HG02885 (cell line): ENCODE results near the gene TUBGCP2.
A peak's percentile ranks its signal among the peaks of the same experiment; 100 is the strongest.

Experiments used
- ATAC-seq: cut with Tn5 transposase; IDR thresholded peaks from one replicate; pipeline ENCODE4 v1.9.1; 2021; ENCODE audit warnings: mild to moderate bottlenecking; ENCODE audit not compliant: unreplicated experiment, poor library complexity

The TUBGCP2 gene

DNA sequence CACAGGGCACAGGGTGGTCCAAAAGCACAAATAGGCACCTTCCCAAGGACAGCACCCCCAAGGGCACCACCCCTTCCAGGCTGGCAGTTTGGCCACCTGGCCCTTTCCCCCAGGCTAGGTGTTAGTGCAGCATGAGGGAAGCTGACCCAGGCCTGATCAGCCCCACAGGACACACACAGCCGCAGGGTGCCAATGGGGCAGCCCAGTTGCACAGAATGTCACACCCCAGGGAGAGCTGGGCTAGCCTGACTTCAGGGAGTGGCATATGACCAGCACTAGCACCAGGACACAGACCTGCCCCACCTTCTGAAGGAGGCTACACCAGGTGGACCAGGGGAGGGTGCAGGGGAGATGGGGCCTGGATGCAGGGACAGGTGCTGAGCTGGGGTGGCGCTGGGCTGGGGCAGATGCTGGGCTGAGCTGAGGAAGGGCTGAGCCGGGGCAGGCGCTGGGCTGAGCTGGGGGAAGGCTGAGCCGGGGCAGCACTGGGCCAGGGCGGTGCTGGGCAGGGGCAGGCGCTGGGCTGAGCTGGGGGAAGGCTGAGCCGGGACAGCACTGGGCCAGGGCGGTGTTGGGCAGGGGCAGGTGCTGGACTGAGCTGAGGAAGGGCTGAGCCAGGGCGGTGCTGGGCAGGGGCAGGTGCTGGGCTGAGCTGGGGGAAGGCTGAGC, 28.1 kb downstream of the TUBGCP2 start:
- ATAC-seq = no peak

DNA sequence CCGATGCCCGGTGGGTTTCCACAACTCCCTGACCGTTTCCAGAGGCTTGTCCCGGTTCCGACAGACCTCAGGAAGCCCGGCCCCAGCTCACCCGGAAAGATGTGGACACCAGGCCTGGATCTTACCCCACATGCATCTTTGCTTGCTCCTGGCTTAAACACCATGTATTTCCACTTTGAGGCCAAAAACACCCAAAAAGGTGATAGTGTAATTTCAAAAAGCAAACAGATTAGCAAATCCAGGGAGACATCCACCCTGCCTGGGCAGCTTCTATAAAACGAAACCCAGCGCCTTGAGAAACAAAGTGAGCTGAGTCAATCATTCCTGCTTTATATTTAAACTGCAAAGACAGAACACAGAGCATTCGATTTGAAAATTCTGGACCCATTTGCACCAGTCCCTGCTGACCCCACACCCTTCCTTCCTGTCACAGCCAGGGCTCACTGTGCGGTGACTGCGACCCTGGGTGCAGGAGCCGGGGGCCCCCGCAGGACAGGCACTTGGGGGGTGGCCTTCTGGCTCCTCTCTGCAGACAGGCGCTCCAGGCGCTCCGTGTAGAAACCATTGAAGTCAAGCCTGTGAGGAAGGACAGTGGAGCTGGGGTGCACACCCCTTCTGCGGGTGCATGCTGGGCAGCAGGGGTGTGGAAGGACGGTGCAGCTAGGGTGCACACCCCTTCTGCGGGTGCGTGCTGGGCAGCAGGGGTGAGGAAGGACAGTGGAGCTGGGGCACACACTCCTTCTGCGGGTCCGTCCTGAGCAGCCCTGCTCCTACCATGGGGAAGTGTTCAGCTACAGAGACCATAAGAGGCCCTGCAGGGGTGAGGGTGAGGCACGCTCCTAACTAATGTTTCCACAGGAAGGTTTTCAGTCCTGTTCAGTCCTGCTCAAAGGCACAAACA, 29.1 kb downstream of the TUBGCP2 start:
- no peak for ATAC-seq

DNA sequence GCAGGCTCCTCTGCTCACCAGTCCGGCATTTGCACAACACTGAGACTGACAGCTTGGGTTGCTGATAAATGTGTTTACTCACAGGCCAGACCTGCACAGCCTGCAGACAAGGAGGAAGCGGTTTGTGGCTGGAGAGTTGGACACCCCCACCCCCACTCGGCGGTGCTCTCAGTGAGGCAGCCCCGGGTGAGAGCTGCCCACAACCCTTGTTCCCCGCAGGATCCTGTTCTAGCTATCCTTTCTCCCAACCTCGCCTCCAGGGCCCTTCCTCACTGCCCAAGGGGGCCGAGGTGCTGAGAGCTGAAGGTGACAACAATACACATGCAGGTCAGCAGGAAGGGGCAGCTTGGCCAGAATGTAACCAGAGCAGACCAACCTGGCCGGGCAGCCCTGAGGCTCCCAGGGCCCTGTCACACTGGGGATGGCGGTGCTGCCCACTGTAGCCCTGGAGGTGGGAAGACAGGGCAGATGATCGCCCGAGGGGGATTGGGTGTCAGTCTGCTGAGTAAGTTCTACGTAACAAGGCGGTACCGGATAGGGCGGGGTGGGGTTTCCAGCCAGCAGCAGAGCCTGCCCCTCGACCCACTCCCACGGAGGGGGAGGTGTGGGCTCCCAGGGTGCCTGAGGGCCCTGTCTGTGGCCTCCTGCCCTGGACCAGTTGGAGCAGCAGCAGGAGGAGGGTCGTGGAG, 30.0 kb downstream of the TUBGCP2 start:
- peak; percentile 51 for ATAC-seq

DNA sequence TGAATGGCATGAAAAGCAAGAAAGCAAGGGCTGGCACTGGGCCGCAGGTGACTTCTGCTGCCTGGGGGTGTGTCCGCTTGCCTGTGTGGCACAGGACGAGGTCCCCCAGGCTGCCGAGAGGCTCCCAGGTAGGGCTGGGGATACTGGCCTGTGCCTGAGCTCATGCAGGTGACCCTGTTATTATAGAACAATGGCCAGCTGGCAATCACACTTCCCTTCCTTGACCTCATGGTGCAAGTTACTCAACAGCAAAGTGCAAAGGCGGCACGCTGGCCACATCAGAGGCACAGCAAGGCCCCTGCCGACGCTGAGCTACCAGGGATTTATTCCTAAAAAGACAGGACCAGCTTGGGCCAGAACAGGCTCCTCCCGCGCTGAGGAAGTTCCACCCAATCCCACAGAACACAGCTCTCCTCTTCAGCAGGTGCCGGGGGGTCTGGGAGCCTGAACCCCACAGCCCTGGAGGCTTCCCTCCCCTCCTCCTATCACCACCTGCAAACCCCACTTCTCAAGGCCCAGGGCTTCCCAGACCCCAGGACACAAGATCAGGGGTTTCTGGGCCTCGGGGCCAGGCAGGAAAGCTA, 30.6 kb downstream of the TUBGCP2 start:
- no peak for ATAC-seq

DNA sequence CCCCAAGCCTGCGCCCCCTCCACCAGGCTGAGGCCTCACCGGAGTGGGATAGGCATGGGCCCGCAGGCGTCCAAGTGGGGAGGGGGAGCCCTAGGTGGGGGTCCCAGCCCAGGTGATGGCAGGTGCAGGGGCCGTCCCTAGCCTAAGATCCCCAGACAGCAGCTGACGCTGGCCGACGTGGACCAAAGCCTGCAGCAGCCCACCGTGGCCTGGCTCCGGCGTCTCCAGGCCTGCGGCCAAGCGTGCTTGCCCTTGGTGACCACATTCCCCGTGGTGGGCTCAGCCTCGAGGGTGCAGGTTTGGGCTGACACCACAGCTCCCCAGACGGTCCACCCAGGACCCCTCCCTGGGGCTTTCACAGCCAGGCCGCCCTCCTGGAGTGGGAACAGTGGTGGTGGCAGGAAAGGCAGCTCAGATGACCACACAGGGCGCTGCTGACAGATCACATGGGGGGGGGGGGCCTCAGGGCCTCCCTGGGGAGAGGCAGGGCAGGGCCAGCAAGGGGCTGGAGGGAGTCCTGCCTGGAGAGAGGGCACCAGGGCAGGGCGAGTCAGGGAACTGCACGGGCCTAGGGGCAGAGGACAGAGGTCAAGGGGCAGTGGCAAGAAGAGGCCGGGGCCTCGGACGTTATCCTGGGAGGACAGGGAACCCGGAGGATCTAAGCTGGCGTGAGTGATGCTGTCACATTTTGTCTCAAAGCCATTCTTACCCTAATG, 31.2 kb downstream of the TUBGCP2 start:
- ATAC-seq = no peak

DNA sequence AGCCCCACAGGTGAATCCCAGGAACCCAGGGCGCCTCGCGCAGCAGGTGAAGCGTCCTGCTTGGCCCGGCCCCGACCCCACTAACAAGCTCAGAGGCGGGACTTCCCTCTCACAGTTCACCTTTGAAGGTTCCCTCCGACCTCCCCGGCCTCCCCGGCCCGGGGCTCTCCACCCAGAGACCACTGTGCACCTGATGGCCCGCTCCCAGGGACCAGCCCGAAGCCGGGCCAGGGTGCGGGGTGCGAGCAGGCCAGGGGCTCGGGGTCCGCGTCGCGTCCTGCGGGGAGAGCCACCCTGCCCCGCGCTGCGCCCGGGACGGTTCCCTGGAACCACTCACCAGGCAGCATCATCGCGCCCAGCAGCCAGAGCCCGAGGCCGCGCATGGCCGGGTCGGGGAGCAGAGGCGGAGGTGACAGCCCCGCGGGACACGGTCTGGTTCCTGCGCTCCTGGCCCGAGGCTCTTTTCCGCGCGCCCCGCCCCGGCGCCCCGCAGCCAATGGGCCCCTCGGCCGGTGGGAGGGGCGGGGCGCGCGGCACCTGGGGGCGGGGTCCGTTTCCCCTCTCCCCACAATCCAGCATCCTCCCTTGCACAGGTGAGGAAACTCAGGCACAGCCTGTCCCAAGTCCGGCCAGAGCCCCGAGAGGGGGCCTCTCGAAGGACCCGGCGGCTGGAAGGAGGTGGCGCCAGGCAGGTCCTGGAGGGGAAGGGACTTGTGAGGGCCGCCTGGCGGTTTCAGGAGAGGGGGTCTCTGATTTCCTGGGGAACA, 32.1 kb downstream of the TUBGCP2 start, which contains the start of gene ADAM8:
ADAM8 (minus strand) TSS at position 434 of the 767 bp plus-strand sequence; CDS start at position 383, 51 bp downstream.
- ATAC-seq = peak; percentile 69

DNA sequence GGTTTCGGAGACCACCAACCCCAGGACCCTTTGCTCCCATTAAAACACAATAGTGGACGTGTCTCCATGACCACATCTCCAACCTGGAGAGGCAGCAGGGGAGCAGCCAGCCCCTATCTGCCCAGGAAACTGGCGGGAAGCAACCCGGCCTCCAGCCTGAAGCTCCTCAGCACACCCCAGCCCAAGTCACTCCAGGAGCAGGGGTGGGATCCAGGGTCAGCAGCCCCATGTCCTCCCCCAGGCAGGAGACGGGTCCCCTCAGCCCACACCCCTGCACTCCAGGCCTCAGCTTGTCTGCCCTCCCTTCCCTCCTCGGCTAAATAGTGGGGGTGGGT, 32.6 kb downstream of the TUBGCP2 start:
- no peak for ATAC-seq

DNA sequence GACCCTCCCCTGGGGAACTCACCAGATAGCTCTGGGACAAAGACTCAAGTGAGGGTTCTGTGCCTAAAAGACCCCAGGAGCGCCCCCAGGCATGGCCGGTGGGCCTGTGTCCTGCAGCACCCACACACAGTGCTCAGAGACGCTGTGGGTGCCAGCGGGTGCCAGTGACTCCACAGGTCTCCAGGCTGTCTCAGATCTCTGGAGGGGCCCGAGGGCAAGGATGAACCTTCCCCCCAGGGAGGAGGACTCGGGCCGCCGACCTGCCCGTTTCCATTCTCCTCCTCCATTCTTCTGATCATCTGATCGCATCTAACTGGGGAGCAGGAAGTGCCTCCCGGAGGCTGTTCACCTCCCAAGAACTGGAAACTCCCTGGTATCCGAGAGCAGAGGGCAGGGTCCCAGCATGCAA, 33.0 kb downstream of the TUBGCP2 start:
- peak; percentile 29 for ATAC-seq

DNA sequence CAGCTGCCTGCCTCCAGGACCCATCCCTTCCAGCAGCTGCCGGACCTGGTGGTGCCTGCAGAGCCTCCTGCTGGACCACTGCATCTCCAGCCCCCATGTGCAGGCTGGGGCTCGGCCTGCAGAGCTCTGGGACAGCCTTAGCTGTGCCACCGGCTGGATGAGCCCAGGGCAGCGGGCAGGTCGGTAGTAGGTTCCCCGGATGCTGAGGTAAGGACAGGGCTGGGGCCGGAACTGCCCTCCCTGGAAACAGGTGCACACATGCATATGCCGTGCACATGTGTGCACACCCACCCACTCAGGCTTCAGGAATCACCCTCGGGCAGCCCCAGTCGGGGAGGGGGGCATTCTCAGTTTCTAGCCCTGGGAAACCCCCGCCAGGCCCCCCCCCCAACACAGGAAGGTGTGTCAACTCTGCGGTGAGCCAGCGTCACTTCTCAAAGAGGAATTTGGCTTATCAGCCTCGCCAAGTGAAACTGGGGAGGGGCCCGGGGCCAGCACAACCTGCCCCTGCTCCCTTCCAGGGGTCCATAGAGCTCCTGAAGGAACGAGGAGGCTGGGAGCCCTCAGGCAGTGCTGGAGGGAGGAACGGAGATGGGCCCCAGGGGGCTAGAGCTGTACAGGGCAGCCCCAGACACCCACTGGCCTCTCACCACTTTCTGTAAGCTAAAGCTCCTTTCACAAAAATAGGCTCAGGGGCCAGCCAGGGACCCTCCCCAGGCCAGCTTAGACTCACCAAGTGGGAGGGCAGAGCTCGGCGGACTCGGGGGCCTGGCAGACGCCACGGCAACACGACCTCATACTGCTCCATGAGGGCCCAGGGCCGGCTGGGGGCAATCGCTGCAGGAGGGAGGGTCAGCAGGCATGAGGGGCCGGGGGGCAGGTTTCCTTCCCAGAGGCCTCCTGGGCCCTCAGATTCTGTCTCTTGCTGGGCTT, 33.7 kb downstream of the TUBGCP2 start:
- peak; percentile 38 for ATAC-seq

DNA sequence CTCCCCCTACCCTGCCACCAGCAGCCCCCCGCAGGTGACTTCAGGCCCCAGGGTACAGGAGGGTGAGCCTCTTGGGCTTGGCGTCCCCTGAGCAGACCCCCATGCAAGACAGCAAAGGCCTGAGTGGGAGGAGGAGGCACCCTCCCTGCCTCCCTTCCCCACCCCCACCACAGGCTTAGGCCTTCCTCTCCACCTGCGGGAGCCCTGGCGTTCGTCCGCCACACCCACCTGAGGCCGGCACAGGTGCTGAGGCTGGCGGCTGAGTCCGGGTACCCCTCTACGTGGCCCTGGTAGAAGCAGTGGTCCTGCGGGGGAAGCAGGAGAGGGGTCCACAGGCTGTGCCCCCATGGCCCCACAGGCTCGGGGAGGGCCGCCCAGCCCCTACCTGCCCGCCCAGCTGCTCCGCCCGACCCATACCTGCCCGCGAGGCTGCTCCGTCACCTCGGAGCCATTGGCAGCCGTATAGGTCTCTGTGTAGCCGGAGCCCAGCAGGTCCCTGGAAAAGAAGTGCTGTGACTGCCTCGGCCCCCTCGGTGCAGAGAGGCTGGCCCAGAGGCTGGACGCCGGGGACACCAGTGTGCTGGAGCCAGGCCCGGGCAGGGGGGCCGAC, 35.0 kb downstream of the TUBGCP2 start:
- ATAC-seq = no peak

DNA sequence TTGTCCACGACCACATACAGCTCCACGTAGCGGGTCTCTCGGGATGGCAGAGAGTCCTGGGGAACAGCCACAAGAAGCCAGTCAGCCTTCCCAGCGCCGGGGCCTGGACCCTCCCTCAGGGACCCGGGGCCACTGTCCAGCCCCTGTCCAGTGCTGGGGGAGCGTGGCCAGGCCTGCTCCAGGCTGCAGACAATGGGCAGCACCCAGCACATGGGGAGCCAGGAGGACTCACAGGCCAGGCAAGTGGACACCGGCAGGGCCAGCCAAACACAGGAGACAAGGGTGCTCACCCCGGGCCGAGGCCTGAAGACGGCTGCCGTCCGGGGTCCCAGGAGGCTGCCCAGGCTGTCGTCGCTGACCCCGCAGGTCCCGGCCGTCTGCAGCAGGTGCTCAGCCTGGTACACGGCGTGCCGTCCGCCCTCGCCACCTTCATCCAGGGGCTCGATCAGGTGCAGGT, 35.7 kb downstream of the TUBGCP2 start:
- ATAC-seq = no peak

DNA sequence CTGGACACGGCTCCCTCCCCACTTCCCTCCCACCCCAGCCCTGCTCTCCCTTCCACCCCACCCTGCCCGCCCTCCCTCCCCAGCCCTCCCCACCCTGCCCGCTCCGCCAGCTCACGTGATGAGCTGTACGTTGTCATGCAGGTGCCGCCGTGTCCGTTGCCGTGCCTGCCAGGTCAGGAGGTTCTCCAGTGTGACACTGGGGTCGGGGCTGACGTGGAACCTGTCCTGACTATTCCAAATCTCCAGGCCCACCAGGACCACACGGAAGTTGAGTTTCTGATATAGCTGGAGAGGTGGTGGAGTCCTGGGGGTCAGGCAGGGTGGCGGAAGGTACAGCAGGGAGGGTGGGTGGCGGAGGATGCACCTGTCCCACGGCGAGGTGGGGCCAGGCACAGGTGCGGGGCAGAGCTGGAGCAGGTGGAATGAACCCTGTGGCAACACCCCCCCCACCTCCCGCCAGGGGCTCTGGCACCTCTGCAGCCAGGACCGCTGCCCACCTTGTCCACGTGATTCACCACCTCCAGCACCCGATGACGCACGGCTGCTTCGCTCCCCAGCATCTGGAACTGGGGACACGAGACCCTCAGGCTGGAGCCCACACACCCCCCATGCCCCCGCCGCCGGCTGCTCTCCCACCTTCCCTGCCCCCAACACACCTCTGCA, 36.2 kb downstream of the TUBGCP2 start:
- ATAC-seq = no peak

DNA sequence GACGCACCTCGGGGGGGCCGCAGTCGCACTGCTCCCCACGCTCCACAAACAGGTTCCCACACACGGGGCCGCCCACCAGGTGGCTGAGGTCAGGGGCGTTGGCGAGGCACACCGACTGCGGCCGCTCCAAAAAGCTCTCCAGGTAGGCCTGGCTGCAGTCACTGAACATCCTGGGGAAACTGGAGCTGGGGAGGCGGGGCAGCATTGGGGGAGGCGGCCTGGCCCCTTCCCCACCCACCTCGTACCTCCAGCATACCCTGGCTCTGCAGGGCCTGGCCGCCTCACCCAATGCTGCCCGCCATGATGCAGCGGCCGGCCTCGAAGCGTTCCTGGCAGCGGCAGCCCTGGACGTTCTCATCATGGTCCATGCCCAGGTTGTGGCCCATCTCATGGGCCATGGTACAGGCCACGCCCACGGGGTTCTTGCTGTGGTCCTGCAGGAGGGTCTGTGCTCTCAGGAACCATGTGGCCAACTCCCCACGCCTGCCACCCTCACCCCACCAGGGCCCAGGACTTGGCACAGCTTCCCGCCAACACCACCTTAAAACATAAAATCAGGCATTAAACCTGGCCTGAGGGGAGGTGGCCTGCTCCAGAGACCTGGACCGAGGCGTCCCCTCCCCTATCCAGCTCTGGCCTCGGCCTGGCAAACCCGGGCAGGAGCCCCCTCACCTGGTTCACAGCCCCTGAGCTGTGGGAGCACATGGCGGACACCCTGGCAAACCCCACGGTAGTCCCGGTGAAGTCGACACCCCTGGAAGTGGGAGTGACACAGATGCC, 37.0 kb downstream of the TUBGCP2 start:
- ATAC-seq = no peak

DNA sequence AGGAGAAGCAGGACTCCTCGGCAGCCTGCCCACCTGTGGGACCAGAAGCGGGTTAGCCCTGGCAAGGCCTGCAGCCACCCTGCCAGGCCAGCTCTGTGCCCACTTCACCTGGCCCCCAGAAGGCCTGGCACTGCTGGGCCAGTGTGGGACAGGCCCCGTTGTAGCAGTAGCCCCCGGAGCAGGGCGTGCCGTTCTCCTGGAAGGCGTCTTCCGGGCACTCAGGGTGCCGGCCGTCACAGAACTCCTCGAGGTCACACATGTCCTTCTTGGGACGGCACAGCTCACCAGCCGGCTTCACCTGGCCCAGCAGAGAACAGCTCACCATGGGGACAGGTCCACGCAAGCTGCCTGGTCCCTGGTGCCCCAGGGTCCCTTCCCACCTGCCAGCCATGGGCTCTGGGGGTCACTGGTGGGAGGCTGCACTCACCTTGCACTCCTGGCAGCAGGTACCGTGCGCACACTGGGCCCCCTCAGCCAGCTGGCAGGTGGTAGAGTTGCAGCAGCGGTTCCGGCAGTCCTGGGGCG, 37.8 kb downstream of the TUBGCP2 start:
- no peak for ATAC-seq

DNA sequence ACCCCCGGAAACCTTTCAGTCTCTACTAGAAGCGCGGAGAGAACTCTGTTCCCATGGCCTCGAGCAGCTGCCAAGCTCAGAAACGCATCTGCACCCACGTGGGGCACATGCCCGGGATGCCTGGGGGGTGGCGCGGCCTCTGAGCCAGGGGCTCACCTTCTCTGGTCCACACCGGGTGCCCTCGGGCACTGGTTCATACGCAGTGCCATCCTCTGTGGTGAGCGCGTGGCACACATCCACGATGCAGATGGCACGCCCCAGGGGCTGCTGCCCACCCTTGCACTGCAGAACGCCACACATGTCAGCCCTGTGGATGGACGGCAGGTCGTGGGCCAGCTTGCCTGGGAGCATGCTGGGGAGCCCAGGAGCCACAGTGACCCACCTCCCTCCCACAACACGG, 38.5 kb downstream of the TUBGCP2 start:
- no peak for ATAC-seq

DNA sequence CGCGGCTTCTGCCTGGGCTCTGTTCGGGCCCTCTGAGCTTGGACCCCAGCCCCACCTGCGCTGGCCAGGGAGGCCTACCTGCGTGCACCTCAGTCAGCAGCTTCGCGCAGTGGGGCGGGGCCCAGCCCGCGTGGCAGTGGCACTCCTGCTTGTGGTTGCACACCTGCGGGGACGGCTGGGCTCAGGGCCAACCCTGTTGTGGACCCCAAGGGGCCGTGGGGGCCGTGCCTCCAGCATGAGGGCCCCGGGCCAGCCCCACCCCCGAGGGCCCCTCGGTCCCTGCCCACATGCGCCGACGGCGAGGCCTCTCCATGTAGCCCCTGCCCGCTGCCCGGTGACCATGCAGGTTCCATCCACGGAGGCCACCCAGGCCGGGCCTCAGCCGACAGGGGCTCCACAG, 39.3 kb downstream of the TUBGCP2 start:
- no peak for ATAC-seq
